ENCODE measurements around the gene ALKAL2.

The ALKAL2 gene

GRCh38 chr2:273333-273732 is 14.6 kb downstream of the ALKAL2 start:
- in situ Hi-C loops (cut with HindIII; ENCODE audit: low sequenced_read_pairs) = no loop called here

- in situ Hi-C loops (cut with HindIII; ENCODE audit: low sequenced_read_pairs) = no loop called here
Observed at GRCh38 chr2:271917-272316, 16.0 kb downstream of the ALKAL2 start.

- in situ Hi-C loops (cut with HindIII; ENCODE audit: low sequenced_read_pairs) = no loop called here
Observed at GRCh38 chr2:270861-271260, 17.0 kb downstream of the ALKAL2 start.

- in situ Hi-C loops (cut with HindIII; ENCODE audit: low sequenced_read_pairs) = no loop called here
Observed at GRCh38 chr2:269356-270030, 18.4 kb downstream of the ALKAL2 start.

GRCh38 chr2:268323-268722 is 19.6 kb downstream of the ALKAL2 start:
- in situ Hi-C loops (cut with HindIII; ENCODE audit: low sequenced_read_pairs) = no loop called here

- in situ Hi-C loops (cut with HindIII; ENCODE audit: low sequenced_read_pairs) = no loop called here
Observed at GRCh38 chr2:264493-265468, 23.1 kb downstream of the ALKAL2 start, which contains the start of gene ACP1. TSS of gene ACP1 (plus strand) at chr2:264947. CDS start at chr2:264965, 18 bp downstream.

- in situ Hi-C loops (cut with HindIII; ENCODE audit: low sequenced_read_pairs) = no loop called here
Observed at GRCh38 chr2:263774-264492, 24.0 kb downstream of the ALKAL2 start, which contains the start of gene SH3YL1. TSS of gene SH3YL1 (minus strand) at chr2:264032. CDS start at chr2:263984, 48 bp downstream.

GRCh38 chr2:263022-263738 is 24.7 kb downstream of the ALKAL2 start:
- in situ Hi-C loops (cut with HindIII; ENCODE audit: low sequenced_read_pairs) = no loop called here

GRCh38 chr2:262117-262516 is 25.8 kb downstream of the ALKAL2 start:
- in situ Hi-C loops (cut with HindIII; ENCODE audit: low sequenced_read_pairs) = no loop called here

- in situ Hi-C loops (cut with HindIII; ENCODE audit: low sequenced_read_pairs) = no loop called here
Observed at GRCh38 chr2:260507-261161, 27.3 kb downstream of the ALKAL2 start.

GRCh38 chr2:259789-260331 is 28.0 kb downstream of the ALKAL2 start:
- in situ Hi-C loops (cut with HindIII; ENCODE audit: low sequenced_read_pairs) = no loop called here

- in situ Hi-C loops (cut with HindIII; ENCODE audit: low sequenced_read_pairs) = no loop called here
Observed at GRCh38 chr2:258933-259332, 29.0 kb downstream of the ALKAL2 start.

- in situ Hi-C loops (cut with HindIII; ENCODE audit: low sequenced_read_pairs) = no loop called here
Observed at GRCh38 chr2:257842-258241, 30.0 kb downstream of the ALKAL2 start.

GRCh38 chr2:257429-257828 is 30.5 kb downstream of the ALKAL2 start:
- in situ Hi-C loops (cut with HindIII; ENCODE audit: low sequenced_read_pairs) = no loop called here

- in situ Hi-C loops (cut with HindIII; ENCODE audit: low sequenced_read_pairs) = no loop called here
Observed at GRCh38 chr2:256094-256493, 31.8 kb downstream of the ALKAL2 start.

GRCh38 chr2:255195-255594 is 32.7 kb downstream of the ALKAL2 start:
- in situ Hi-C loops (cut with HindIII; ENCODE audit: low sequenced_read_pairs) = no loop called here

GRCh38 chr2:254241-254640 is 33.6 kb downstream of the ALKAL2 start:
- in situ Hi-C loops (cut with HindIII; ENCODE audit: low sequenced_read_pairs) = no loop called here

GRCh38 chr2:253202-253638 is 34.7 kb downstream of the ALKAL2 start:
- in situ Hi-C loops (cut with HindIII; ENCODE audit: low sequenced_read_pairs) = no loop called here

GRCh38 chr2:252001-252602 is 35.8 kb downstream of the ALKAL2 start:
- in situ Hi-C loops (cut with HindIII; ENCODE audit: low sequenced_read_pairs) = no loop called here

Measured in endothelial cell of hepatic sinusoid (primary cell).